Measurements from ENCODE around the gene ARID5A.
A peak's percentile ranks its signal among the peaks of the same experiment; 100 is the strongest.
"Not testable (repeated sequence)": the region's sequence is repeated elsewhere in the genome, so short reads cannot be mapped to it uniquely, and the experiment has no call there.

ARID5A gene, protein sequence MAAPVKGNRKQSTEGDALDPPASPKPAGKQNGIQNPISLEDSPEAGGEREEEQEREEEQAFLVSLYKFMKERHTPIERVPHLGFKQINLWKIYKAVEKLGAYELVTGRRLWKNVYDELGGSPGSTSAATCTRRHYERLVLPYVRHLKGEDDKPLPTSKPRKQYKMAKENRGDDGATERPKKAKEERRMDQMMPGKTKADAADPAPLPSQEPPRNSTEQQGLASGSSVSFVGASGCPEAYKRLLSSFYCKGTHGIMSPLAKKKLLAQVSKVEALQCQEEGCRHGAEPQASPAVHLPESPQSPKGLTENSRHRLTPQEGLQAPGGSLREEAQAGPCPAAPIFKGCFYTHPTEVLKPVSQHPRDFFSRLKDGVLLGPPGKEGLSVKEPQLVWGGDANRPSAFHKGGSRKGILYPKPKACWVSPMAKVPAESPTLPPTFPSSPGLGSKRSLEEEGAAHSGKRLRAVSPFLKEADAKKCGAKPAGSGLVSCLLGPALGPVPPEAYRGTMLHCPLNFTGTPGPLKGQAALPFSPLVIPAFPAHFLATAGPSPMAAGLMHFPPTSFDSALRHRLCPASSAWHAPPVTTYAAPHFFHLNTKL

DNA sequence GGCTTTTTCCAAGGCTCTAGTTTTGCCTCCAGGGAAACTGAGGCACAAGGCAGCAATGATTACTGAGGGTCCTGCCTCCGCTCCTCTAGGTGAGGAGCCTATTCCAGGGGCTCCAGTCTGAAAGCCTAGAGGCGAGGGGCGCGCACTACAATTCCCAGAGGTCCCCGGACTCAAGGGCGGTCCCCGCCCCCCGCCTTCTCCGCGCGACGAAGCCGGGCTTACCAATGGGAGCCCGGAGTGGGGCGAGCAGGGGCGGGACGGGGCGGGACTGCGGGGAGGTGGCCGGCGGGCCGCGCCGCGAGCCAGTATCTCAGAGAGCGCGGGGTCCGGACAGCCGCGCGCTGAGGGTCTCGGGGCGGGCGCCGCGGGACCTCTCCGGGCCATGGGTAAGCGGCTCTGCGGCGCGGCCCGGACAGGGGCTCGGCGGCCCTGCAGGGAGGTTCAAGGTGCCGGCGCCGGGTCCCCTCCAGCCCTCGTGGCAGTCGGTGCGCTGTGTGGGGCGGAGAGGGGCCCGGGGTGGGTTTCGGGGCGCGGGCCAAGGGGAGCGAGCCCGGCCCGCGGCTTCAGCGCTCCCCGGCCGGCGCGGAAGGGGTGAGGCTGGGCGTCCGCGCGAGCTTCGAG lies at the start of gene ARID5A:
TSS of gene ARID5A (plus strand) at position 308 of the 621 bp plus-strand sequence. CDS start at position 383, 75 bp downstream.
- peak; percentile 93 for DNase-seq (ENCODE audit: low spot score)

DNA sequence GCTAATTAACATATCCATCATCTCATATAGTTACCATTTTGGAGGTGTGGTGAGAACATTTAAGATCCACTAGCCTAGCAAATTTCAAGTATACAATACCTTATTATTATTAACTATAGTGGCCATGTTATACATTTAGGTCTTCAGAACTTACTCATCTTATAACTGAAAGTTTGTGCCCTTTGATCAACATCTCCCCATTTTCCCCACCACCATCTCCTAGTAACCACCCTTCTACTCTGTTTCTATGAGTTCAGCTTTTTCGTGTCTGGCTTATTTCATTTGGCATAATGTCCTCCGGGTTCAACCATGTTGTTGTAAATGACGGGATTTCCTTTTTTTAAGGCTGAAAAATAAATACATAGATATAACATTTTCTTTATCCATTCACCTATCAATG lies 47.3 kb upstream of the ARID5A start:
- no peak for DNase-seq (ENCODE audit: low spot score)

- DNase-seq (ENCODE audit: low spot score): no peak
These were observed 46.9 kb upstream of the ARID5A start for GRCh38 chr2:96489663-96490062.

DNA sequence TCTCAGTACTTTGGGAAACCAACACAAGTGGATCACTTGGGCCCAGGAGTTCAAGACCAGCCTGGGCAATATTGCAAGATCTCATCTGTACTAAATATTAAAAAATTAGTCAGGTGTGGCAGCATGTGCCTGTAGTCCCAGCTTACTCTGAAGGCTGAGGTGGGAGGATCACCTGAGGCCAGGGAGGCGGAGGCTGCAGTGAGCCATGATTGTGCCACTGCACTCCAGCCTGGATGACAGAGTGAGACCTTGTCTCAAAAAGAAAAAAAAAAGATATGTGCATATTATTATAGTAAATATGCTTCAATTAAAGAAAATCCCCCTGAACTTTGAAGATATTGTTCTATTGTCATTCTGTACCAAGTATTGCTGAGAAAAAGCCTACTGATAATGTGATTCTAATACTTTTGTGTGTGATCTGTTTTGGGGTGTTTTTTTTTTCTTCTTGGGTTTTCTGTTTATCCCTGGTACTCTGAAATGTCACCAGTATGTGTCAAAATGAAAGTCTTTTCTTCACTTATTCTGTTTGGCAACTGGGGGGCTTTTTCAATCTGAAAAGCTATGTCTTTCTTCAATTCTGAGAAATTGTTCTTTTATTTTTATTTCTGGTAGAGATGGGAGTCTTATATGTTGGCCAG lies 44.6 kb upstream of the ARID5A start:
- DNase-seq (ENCODE audit: low spot score): no peak

DNA sequence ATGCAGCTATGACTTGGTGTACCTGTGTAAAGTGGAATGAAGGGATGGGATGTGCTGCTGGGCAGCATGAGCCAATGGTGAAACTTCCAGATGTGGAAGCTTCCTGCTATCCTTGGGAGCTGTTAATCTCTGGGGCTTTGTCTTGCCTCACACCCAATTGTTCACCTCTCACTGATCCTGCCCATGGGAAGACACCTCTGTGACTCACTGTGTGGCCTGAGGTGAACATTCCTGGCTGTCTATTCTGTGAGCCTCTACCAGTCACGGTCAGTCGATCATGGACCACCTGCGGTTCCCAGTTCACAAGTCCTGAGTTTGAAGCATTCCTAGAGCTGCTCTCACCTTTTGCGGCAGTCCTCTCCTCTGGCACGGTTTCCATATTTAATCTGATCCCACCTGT lies 43.5 kb upstream of the ARID5A start:
- no peak for DNase-seq (ENCODE audit: low spot score)

DNA sequence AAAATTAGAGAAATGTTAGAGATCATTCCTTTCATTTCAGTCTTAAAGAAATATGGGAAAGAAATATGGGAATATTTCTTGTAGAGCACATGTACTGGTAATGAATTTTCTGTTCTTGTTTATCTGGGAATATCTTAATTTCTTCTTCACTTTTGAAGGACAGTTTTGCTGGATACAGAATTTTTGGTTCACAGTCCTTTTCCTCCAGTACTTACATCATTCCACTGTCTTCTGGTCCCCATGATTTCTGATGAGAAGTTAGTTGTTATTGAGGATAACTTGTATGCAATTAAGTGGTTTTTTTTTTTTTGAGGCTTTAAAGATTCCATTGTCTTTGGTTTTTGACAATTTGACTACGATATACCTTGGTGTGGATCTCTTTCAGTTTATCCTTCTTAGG lies 42.4 kb upstream of the ARID5A start:
- no peak for DNase-seq (ENCODE audit: low spot score)

DNA sequence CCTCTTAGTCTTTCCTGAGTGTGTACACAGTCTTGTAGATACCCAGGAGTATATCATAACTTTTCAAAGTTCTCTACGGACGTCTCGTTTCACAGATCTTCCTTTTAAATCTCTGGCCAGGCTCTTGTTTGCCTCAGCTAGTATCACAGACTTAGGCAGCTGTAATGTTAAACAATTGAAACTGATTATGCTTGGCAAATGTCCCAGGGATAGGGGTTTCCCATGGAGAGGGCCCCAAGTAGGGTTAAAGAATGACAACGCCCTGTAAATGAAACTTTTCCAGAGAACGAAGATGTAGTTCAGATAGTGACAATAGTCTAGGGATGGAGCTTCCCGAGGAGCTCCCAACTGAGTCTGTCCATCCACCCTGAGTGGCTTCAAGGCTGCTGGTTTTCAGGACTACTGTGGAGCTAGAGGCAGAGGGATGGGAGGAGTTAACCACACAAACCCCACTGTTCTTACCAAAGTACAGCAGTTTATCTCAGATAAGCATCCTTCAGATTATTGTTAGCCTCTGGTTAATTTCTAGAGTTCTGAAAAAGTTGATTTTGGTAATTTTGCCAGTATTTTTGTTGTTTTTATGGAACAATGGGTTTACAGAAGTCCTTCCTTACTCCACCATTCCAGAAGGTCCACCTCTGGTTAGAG lies 40.4 kb upstream of the ARID5A start:
- no peak for DNase-seq (ENCODE audit: low spot score)

DNA sequence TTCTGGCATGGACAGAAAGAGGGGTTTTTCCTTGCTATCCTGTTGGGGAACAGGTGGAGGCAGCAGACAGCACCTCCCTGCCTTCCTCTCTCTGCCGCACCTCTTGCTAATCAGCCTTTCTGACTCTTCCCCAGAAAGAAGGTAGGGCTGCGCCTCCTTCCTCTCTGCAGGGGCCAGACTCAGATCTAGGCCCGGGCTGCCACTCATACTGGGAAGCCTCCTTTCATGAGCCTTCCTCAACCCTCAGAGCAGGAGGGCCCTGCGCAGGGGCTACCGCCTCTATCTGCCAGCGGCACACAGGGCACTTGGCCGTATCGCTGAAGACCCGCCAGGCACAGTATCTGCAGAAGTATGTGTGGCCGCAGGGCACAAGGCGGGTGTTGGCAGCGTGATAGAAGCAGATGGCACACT lies 38.5 kb upstream of the ARID5A start:
- DNase-seq (ENCODE audit: low spot score): no peak

GRCh38 chr2:96498611-96499010 lies 37.9 kb upstream of the ARID5A start:
- not testable (repeated sequence) for DNase-seq (ENCODE audit: low spot score)

DNA sequence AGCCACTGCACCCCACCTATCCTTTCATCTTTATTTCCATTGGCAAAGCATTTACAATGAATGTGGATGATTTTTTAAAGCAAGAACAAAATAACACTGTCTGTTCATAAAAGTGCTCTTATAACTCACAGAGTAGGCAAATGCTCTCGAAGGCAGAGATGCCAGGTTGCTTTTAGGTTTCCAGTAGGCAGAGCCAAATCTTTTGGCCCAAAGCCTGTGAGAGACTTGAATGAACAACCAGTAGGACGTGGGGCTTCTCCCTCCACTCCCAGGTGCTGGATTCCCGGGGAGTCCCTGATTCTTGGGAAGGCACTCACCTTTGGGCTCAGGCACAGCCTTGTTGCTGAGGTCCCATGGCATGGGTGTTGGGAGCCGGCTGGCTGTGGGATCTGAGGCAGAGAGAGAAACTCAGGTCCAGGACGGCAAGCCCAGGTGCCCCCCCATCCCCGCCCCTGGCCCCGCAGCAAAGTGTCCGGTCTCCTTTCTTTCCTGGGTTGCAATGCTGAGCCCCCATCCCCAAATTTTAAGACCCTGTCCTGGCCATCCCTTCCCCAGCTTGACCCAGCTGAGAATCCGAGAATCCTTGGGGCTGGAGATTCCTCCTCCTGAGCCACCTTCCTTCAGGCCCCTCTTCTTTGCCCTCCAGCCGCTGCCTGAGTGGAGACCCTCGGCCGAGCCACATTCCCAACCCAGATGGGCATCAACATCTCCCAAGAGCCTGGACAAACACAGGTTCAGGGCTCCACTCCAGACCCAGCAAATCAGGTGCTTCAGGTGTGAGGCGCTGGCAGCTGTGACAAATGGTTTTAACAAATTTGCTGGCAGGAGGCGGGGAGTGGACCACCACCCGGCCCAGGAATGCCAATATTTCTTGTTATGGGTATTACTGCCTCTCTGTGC lies 37.2 kb upstream of the ARID5A start:
- DNase-seq (ENCODE audit: low spot score): no peak

GRCh38 chr2:96500385-96501066 lies 36.0 kb upstream of the ARID5A start:
- no peak for DNase-seq (ENCODE audit: low spot score)

DNA sequence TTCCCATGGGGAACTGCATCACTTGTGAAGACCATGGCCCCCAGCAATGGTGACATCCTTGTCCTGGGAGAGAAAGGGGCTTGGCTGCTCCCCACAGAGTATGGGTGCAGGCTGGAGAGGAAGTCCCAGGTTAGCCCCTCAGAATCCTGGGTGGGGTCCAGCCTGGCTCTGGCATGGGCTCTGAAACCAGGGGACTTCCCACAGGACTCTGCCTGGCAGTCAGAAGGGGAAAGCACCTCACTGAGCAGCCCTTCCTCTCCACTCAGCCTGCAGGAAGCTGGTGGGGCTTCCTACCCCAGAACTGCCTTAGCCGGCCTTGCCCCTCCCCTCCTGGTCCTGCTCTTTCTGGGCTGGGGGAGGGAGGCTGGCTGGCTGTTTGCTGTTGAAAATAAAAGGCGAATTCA lies 35.1 kb upstream of the ARID5A start:
- DNase-seq (ENCODE audit: low spot score): no peak

GRCh38 chr2:96501886-96502810 lies 34.4 kb upstream of the ARID5A start:
- DNase-seq (ENCODE audit: low spot score): no peak

DNA sequence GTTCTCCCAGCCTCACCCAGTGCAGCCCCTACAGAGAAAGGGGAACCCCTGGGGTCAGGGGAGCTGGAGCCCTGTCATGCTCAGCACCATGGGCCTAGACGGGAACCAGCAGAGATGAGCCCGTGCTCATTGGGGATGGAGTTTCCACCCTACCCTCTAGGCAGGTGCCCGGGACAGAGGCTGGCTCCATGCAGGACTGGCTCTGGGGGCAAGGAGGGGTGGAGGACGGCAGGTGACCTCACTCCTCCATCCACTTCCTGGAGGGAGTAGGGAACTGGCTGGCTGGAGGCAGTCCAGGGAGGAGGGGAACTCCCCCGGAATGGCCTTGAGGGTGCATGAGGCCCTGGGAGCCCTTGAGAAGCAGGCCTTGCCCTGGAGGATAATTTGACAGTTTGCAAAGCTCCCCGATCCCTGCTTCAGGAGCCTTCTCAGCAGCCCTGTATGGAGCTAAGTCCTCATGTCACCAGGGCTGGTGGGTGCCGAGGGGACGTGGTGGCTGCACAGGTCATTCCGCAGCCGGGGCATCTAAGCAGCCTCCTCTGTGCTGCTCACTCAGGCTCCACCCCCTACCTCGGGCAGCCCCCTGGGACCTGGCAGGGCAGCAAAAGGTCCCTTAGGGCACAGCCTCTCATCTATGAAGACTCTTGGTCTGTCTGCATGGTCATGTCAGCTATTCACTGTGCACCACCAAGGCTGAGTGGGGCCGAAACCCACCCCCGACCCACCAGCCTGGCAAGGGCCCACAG lies 33.5 kb upstream of the ARID5A start:
- DNase-seq (ENCODE audit: low spot score): no peak

GRCh38 chr2:96503637-96504243 lies 32.8 kb upstream of the ARID5A start:
- DNase-seq (ENCODE audit: low spot score): no peak

GRCh38 chr2:96505231-96505889 lies 31.2 kb upstream of the ARID5A start, which contains the start of gene NEURL3:
TSS of gene NEURL3 (minus strand) at chr2:96505357. CDS start at chr2:96505286, 71 bp downstream.
- no peak for DNase-seq (ENCODE audit: low spot score)
